ENCODE results near the gene KCTD17.

Gene KCTD17

GRCh38 chr22:37044634-37045625 lies 6.6 kb upstream of the KCTD17 start:
- DNase-seq, result no peak

GRCh38 chr22:37045958-37046357 lies 5.6 kb upstream of the KCTD17 start:
- DNase-seq, result no peak

- DNase-seq, result no peak
Measured at GRCh38 chr22:37046589-37046988, 5.0 kb upstream of the KCTD17 start.

DNA sequence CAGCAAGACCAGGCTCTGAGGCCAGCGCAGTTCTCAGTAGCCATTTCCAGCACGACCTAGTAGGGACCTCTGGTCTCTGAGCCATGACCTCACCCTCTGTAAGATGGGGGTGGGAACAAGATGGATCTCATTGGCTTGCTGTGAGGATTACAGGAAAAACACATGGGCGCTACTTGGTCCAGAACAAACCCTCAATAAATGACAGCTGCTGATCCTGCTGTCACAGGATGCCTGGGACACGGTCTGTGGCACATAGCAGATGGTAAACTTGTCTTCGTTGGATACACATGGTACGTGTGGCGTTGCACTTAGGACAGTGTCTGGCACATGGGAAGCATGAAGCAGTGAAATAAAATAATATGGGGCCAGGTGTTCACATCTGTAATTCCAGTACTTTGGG lies 4.5 kb upstream of the KCTD17 start:
- DNase-seq, result no peak

- no peak for DNase-seq
Measured at GRCh38 chr22:37048133-37048532, 3.4 kb upstream of the KCTD17 start.

DNA sequence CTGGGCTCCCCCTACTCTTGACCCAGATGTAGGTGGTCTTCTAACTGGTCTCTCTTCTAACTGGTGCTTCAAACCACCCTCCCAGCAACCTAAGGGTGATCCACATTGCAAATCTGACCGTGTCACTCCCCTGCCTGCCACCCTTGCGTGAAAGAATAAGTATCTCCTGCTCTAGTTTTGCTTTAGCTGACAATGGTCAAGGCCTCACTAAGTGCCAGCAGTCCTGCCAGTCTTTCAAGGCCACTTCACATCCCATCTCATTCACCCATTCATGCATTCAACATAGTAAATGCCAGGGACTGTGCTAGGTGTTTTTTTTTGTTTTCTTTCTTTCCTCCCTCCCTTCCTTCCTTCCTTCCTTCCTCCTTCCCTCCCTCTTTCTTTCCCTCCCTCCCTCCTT lies 2.3 kb upstream of the KCTD17 start:
- DNase-seq, result no peak

DNA sequence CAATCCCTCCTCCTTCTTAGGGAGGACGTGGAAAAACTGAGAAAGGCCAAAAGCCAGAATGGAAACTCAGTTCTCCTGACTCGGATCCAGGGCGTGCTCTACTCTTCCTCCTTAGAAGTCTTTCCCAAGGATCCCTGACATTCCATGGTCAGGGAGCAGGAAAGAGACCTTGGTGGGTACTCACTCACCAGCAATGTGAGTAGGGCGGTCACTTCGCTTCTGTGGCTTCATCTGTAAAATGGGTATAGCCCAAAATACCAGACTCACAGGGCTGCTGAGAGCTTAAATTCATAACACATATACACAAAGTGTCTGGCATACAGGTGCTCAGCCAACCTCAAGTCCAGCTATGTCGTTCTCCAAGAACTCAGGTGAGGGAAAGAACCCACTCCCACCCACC lies 629 bp upstream of the KCTD17 start:
- DNase-seq, result no peak

- no peak for DNase-seq
Measured at GRCh38 chr22:37052386-37053309, 1.1 kb downstream of the KCTD17 start.

DNA sequence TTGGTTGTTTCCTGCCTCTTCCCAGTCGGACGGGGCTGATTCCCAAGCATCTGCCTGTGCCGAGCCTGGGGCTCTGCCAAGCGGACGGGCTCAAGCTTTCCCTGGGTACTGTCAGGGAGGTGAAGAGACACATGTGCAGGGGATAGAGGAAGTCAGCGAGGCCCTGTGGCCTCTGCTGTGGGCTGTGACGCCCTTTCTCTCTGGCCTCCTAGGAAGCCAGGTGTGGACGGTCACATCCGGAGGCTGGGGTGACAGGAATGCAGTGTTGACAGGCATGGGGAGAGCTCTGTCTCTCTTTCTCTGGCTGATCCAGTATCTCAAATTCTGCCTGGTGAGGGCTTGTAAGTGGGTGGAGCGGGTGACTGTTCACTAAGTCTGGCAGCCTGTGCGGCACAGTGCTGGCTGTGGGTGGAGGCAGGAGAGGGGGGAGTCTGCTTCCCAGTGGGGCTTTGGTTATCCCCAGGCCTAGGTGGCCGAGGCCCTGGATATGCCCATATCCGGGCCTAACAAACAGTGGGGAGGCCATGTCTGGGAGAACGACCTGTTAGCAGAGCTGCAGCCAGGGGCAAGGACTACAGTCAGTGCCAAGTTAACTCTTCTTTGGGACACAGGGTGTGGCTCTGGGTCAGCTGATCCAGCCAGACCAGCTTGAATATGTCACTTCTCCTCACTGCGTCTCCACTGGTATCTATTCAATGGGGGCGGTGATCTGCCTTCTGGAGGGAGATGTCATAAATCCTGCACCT lies 1.9 kb downstream of the KCTD17 start:
- DNase-seq, result no peak

- no peak for DNase-seq
Measured at GRCh38 chr22:37054056-37054395, 2.5 kb downstream of the KCTD17 start.

- no peak for DNase-seq
Measured at GRCh38 chr22:37054600-37055365, 3.2 kb downstream of the KCTD17 start.

DNA sequence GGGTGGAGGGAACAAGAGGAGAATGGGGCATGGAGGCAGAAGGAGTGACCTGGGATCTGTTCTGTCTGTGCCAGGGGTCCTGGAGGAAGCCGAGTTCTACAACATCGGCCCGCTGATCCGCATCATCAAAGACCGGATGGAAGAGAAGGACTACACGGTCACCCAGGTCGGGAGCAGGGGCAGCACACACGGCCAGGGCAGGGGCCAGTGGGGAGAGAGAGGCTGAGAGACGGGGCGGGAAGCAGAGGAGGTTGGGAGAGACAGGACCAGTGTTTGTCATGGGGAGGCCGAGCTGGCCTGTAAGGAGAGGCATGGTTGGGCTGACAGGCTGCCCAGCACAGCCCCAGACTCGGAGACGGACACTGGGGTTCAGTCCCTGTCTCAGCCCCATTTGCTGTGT lies 4.7 kb downstream of the KCTD17 start:
- no peak for DNase-seq

- DNase-seq, result no peak
Measured at GRCh38 chr22:37057226-37057625, 5.7 kb downstream of the KCTD17 start.

DNA sequence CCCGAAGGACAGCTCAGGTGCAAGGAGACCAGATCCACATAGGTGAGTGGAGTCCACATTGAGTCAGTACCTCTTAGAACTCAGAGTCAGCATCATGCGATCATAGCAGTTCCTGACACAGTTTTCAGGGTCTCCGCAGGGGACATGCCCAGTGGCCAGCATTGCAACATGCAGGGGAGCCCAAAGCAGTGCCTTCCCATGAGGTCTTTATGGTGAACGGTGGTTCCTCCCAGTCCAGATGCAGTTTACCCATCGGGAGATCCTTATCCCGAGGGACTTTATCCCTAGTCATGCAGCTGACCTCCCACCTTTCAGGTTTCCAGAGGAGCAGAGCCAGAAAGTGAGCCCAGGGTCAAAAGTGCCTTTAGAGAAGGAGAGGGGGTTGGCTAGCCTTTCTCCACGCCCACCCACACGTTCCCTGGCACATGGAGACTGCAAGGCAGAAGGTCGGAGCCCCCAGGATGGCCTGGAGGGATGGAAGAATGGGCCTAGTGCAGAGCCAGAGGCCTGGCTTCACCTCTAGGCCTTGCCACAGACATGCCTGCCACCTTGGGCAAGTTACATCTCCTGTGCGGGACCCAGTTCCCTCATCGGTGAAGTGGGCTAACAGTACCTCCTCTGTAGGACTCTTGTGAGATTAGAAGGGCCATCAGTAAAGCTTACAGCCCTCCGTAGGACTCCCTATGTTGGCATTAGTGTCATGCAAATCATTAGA lies 6.4 kb downstream of the KCTD17 start:
- no peak for DNase-seq

DNA sequence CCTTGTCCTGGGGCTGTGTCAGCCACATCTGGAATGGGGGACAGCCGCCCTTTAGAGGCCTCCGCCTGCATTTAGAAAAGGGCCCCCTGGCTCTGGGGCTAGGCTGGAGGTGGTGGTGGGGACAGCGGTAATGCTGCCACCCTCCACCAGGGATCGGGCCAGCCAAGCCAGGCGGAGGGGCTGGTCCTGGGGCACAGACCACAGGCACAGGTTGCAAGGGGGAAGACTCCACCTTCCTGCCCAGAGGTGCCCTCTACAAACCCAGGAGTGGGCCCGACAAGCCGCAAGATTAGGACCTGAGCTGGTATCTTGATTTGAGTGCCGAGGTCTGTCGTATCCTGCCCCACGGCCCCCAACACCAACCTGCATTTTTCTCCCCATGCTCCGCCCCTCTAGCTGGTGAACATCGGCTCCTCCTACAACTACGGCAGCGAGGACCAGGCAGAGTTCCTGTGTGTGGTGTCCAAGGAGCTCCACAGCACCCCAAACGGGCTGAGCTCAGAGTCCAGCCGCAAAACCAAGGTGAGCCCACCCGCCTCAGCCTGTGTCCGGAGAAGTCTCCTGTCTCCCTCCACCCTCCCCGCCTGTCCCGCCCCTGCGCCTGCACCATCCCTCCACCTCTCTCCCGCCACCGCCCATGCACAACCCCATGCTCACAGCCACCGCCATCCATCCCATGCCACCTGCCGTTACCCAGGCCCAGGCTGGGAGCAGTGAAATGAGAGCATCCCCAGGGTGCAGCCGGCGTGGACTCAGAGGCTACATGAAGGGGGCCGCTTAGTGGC lies 7.6 kb downstream of the KCTD17 start:
- no peak for DNase-seq

DNA sequence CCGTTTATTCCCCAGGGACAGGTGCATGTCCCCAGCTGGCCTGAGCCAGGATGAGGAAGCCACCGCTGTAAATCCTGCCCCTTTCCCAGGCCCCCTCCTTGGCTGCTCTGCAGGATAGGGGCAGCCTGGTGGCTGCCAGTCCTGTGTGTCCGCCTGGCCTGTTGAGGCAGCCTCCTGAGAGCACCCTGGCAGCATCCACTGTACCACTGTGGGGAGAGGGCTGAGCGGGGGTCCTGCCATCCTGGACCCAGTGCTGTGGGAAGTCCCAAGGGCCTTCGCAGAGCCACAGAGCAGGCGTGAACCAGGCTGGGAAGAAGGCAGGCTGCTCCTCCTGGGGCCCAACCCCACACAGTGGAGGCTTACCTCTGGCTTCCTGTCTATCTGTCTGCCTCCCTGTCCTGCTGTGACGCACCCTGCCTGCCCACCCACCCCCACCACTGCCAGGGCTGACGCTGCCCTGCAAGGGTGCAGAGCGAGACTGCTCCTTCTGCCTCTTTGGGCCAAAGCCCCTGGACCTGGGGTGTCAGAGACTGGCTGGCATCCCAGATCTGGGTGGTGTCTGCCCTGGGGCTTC lies 8.4 kb downstream of the KCTD17 start:
- DNase-seq, result no peak

GRCh38 chr22:37060801-37061610 lies 9.5 kb downstream of the KCTD17 start:
- DNase-seq, result no peak

DNA sequence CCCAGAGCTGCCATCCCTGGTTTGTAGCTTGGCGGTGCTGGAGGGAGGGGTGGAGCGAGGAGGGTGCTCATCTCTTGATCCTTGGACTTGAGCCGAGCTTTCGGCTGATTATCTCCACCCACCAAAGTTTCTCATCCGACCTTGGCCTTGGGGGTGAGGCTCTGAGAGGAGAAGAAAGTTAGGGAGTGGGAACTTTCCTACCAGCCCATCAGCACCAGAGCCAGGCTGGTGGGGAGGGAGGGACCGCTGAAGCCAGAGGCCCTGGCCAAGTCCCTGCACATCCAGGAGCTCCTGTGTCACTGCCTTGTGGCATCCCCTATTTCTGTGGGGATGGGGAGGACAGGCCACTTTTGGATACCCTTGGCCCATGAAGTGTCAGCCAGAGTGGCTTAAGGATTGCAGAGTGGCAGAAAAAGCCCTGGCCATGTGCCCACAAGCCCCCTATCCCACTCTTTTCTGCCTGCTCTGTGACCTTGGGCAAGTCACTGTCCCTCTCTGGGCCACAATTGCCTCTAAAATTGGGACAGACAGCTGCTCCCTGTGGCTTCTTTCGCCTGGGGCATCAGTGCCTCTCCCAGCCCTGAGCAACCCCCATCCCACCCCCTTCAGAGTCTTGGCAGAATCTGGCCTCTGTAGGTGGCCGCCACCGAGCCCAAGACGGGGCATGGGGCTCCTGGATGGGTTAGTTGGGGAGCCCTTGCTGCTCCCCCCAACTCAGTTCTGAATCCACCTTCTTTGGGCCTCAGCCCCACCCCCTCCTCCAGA lies 10.3 kb downstream of the KCTD17 start:
- DNase-seq, result no peak

- DNase-seq, result no peak
Measured at GRCh38 chr22:37062376-37062675, 10.8 kb downstream of the KCTD17 start.
